ENCODE data around the gene HOXA10.

GRCh38 chr7:27183682-27184336, 9.7 kb upstream of the HOXA10 start:
- no peak for TF ChIP-seq POLR2A (IDR thresholded peaks at IDR 0.05; ENCODE audit: low read depth, low read length)
- no peak for TF ChIP-seq POLR2AphosphoS5 (IDR thresholded peaks at IDR 0.05; ENCODE audit: low read depth, low read length)
- TF ChIP-seq TAF1 (IDR thresholded peaks at IDR 0.05; ENCODE audit: borderline replicate concordance, low read depth, low read length): no peak

All from GM12892 (cell line).